Measurements from ENCODE around the gene NDUFAF7.

DNA sequence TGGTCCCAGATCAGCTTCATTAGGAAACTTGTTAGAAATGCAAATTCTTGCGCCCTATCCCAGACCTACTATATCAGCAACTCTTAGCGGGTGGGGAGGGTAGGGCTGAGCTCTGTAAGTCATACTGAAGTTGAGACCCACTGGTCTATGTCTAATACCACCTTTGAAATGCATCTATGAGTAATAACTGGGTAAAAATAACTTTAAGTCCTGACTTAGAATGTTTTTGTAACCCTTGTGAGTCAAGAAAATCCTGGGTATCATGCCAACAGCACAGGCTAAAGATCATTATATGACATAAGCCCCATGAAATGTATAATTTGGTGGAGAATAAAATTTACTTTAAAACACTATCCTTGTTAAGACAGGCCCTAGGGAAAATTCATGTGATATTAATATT is 51.7 kb downstream of the NDUFAF7 start:
- TF ChIP-seq POLR2A (IDR thresholded peaks at IDR 0.05) = no peak
- TF ChIP-seq, protein P1, sequence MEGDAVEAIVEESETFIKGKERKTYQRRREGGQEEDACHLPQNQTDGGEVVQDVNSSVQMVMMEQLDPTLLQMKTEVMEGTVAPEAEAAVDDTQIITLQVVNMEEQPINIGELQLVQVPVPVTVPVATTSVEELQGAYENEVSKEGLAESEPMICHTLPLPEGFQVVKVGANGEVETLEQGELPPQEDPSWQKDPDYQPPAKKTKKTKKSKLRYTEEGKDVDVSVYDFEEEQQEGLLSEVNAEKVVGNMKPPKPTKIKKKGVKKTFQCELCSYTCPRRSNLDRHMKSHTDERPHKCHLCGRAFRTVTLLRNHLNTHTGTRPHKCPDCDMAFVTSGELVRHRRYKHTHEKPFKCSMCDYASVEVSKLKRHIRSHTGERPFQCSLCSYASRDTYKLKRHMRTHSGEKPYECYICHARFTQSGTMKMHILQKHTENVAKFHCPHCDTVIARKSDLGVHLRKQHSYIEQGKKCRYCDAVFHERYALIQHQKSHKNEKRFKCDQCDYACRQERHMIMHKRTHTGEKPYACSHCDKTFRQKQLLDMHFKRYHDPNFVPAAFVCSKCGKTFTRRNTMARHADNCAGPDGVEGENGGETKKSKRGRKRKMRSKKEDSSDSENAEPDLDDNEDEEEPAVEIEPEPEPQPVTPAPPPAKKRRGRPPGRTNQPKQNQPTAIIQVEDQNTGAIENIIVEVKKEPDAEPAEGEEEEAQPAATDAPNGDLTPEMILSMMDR (IDR thresholded peaks at IDR 0.05) = no peak
